OCI-LY7 (cell line): ENCODE measurements around the gene AOPEP. TPM values are rescaled to one million over a fixed set of nuclear protein-coding genes. Genes with fewer than 3 reads are reported as not detected.

Experiments used
- BruUV-seq: library from RNA; stranded (reverse); fragments of 400-500 nt; replicated peaks from 2 replicates; lab custom pipeline; 2021; lab: Mats Ljungman, UMichigan
- CTCF ChIA-PET: fragments of 300-600 bp; sonication (Branson Sonifier 250); formaldehyde crosslinking; loops from one replicate; lab custom pipeline; 2022; ENCODE audit warnings: antibody characterized with exemption; ENCODE audit not compliant: unreplicated experiment; lab: Charles Lee
- POLR2A ChIA-PET: fragments of 300-600 bp; sonication (Branson Sonifier 250); formaldehyde crosslinking; loops from one replicate; lab custom pipeline; 2022; ENCODE audit warnings: antibody characterized with exemption; lab: Charles Lee
- DNase-seq: peaks from one replicate; pipeline ENCODE4 v3.0.0-alpha.2; 2015; ENCODE audit warnings: low spot score
- H2AFZ ChIP-seq: fragments of 200-600 bp; sonication (generic), shearing (Covaris generic); 2 replicates; pipeline ENCODE4 v1.6.1; 2014; ENCODE audit warnings: mild to moderate bottlenecking, antibody characterized with exemption, low read length, moderate library complexity
- H3K27ac ChIP-seq: fragments of 200-600 bp; sonication (generic); 2 replicates; pipeline ENCODE4 v1.5.1; 2014; ENCODE audit warnings: mixed run types, low read depth, mild to moderate bottlenecking, moderate library complexity, low read length, inconsistent platforms; ENCODE audit not compliant: poor library complexity, severe bottlenecking
- H3K36me3 ChIP-seq: fragments of 200-600 bp; sonication (generic); 2 replicates; pipeline ENCODE4 v1.6.1; 2014; ENCODE audit warnings: mild to moderate bottlenecking, antibody characterized with exemption, low read length, moderate library complexity, mixed read lengths; ENCODE audit not compliant: insufficient read depth
- H3K4me1 ChIP-seq: fragments of 200-600 bp; sonication (generic); 2 replicates; pipeline ENCODE4 v1.5.1; 2014; ENCODE audit warnings: mild to moderate bottlenecking, low read length; ENCODE audit not compliant: insufficient read depth, poor library complexity, severe bottlenecking
- H3K4me2 ChIP-seq: fragments of 200-600 bp; sonication (generic); 2 replicates; pipeline ENCODE4 v1.6.1; 2014; ENCODE audit warnings: mild to moderate bottlenecking, low read length
- H3K4me3 ChIP-seq: fragments of 200-600 bp; sonication (generic); 2 replicates; pipeline ENCODE4 v1.5.1; 2014; ENCODE audit warnings: mild to moderate bottlenecking, low read depth, low read length; ENCODE audit not compliant: poor library complexity, severe bottlenecking
- H3K79me2 ChIP-seq: fragments of 200-600 bp; sonication (generic); 2 replicates; pipeline ENCODE4 v1.6.1; 2016; ENCODE audit warnings: low read depth, mild to moderate bottlenecking, low read length, moderate library complexity, mixed read lengths; ENCODE audit not compliant: insufficient read depth
- H3K9me2 ChIP-seq: fragments of 200-600 bp; sonication (generic); 2 replicates; pipeline ENCODE4 v1.6.1; 2016; ENCODE audit warnings: mild to moderate bottlenecking, low read length, mixed read lengths; ENCODE audit not compliant: insufficient read depth
- H3K9me3 ChIP-seq: fragments of 200-600 bp; sonication (generic); 2 replicates; pipeline ENCODE4 v1.6.1; 2014; ENCODE audit warnings: mild to moderate bottlenecking, mixed run types, low read length, mixed read lengths
- H4K20me1 ChIP-seq: fragments of 200-600 bp; sonication (generic); 2 replicates; pipeline ENCODE4 v1.6.1; 2014; ENCODE audit warnings: mild to moderate bottlenecking, antibody characterized with exemption, low read length, moderate library complexity, mixed read lengths; ENCODE audit not compliant: insufficient read depth
- CTCF ChIP-seq: fragments of 200-600 bp; sonication (generic); conservative IDR thresholded peaks from 2 replicates; pipeline ENCODE4 v1.5.1; 2014; ENCODE audit warnings: mild to moderate bottlenecking, antibody characterized with exemption, low read length, moderate library complexity, mixed read lengths
- EZH2phosphoT487 ChIP-seq: fragments of 200-600 bp; sonication (generic); IDR thresholded peaks from 2 replicates; pipeline ENCODE4 v1.6.1; 2018; ENCODE audit warnings: low read depth, borderline replicate concordance, mild to moderate bottlenecking, mixed run types, antibody characterized with exemption, low read length, moderate library complexity, mixed read lengths
- intact Hi-C: fragments of 100-400 bp; cut with micrococcal nuclease; formaldehyde crosslinking; loops from one replicate; pipeline ENCODE4 v1.10.0; 2022; ENCODE audit not compliant: unreplicated experiment
- total RNA-seq, 2 experiments: library from RNA; depleted of rRNA in 1 of 2; stranded (reverse); fragments of >200 nt in 1 of 2; shearing (Covaris generic) in 1 of 2; gene quantifications; 2 replicates each; pipeline ENCODE4 v1.2.3, GENCODE V29; 2014 to 2022

Gene AOPEP
- total RNA-seq, 2 experiments from 2014 or later: 17.3 to 24.3 TPM

- ChIA-PET POLR2A (no interaction called here), CTCF (no interaction called here)
- TF ChIP-seq EZH2phosphoT487 (no peak), CTCF (no peak)
- Histone ChIP-seq H3K27ac (no peak overlapping the region), H3K4me3 (no peak overlapping the region), H2AFZ (no peak overlapping the region), H3K9me3 (no peaks in the 10 kb centered on the region), H3K4me2 (no peak overlapping the region), H3K4me1 (no peaks in the 10 kb centered on the region), H3K36me3 (peaks cover 5% of the 10 kb centered on the region), H4K20me1 (no peaks in the 10 kb centered on the region), H3K9me2 (no peaks in the 10 kb centered on the region), H3K79me2 (no peaks in the 10 kb centered on the region)
- intact Hi-C loops: no loop called here
- no TSS peak for BruUV-seq
- DNase-seq: no peak
These were observed 379.2 kb downstream of the AOPEP start for GRCh38 chr9:95105519-95106287.

GRCh38 chr9:95107001-95107749 is 380.7 kb downstream of the AOPEP start:
- ChIA-PET CTCF (no interaction called here), POLR2A (no interaction called here)
- no peaks in the 10 kb centered on the region for H4K20me1 ChIP-seq
- TF ChIP-seq EZH2phosphoT487 (no peak), CTCF (no peak)
- H2AFZ ChIP-seq: no peak overlapping the region
- no peak for DNase-seq
- no peaks in the 10 kb centered on the region for H3K4me1 ChIP-seq
- H3K4me3 ChIP-seq: no peak overlapping the region
- H3K27ac ChIP-seq: no peak overlapping the region
- no peaks in the 10 kb centered on the region for H3K79me2 ChIP-seq
- peaks cover 5% of the 10 kb centered on the region for H3K36me3 ChIP-seq
- H3K9me3 ChIP-seq: no peaks in the 10 kb centered on the region
- H3K4me2 ChIP-seq: no peak overlapping the region
- no peaks in the 10 kb centered on the region for H3K9me2 ChIP-seq
- intact Hi-C loops: no loop called here
- no TSS peak for BruUV-seq

GRCh38 chr9:95107976-95108375 is 381.5 kb downstream of the AOPEP start:
- DNase-seq: no peak
- BruUV-seq: no TSS peak
- Histone ChIP-seq H3K79me2 (no peaks in the 10 kb centered on the region), H3K4me1 (no peaks in the 10 kb centered on the region), H3K36me3 (peaks cover 5% of the 10 kb centered on the region), H3K27ac (no peak overlapping the region), H4K20me1 (no peaks in the 10 kb centered on the region), H2AFZ (no peak overlapping the region), H3K4me2 (no peak overlapping the region), H3K4me3 (no peak overlapping the region), H3K9me2 (no peaks in the 10 kb centered on the region), H3K9me3 (no peaks in the 10 kb centered on the region)
- ChIA-PET CTCF (no interaction called here), POLR2A (no interaction called here)
- TF ChIP-seq EZH2phosphoT487: no peak
- no peak for TF ChIP-seq CTCF
- intact Hi-C loops: no loop called here
